Trophoblast cell (in vitro differentiated cells and primary cell): ENCODE measurements around the gene TPM2.

Experiments used
- DNase-seq, 2 donors: peaks; one replicate each; pipeline ENCODE4 v3.0.0-alpha.2; 2016
- H2AFZ ChIP-seq: 2 replicates; pipeline ENCODE4 v1.6.1; 2013; ENCODE audit warnings: low read length, moderate library complexity, mild to moderate bottlenecking; ENCODE audit not compliant: insufficient read depth, poor library complexity
- H2AK5ac ChIP-seq: 2 replicates; pipeline ENCODE4 v1.6.1; 2013; ENCODE audit warnings: mild to moderate bottlenecking, low read length
- H2BK120ac ChIP-seq: 2 replicates; pipeline ENCODE4 v1.6.1; 2013; ENCODE audit warnings: low read length, mild to moderate bottlenecking, moderate library complexity; ENCODE audit not compliant: insufficient read depth, poor library complexity
- H2BK12ac ChIP-seq: 2 replicates; pipeline ENCODE4 v1.6.1; 2013; ENCODE audit warnings: mild to moderate bottlenecking, low read length, moderate library complexity
- H2BK5ac ChIP-seq: 2 replicates; pipeline ENCODE4 v1.6.1; 2013; ENCODE audit warnings: low read length, low read depth, moderate library complexity, mild to moderate bottlenecking; ENCODE audit not compliant: poor library complexity
- H3K14ac ChIP-seq: 2 replicates; pipeline ENCODE4 v1.6.1; 2013; ENCODE audit warnings: mild to moderate bottlenecking, low read length
- H3K18ac ChIP-seq: 2 replicates; pipeline ENCODE4 v1.6.1; 2013; ENCODE audit warnings: mild to moderate bottlenecking, low read length
- H3K23ac ChIP-seq: 2 replicates; pipeline ENCODE4 v1.6.1; 2013; ENCODE audit warnings: low read length
- H3K27ac ChIP-seq: 2 replicates; pipeline ENCODE4 v1.5.1; 2013; ENCODE audit warnings: low read depth, mild to moderate bottlenecking, inconsistent platforms, low read length, moderate library complexity
- H3K27me3 ChIP-seq: 2 replicates; pipeline ENCODE4 v1.6.1; 2013; ENCODE audit warnings: inconsistent platforms, mild to moderate bottlenecking, low read length, moderate library complexity; ENCODE audit not compliant: insufficient read depth
- H3K36me3 ChIP-seq, 2 experiments: 1 replicate in 1 of 2; 2 replicates in 1 of 2; pipeline ENCODE4 v1.6.1; 2013; ENCODE audit warnings: low read length in 2 of 2, mild to moderate bottlenecking in 2 of 2, moderate library complexity in 1 of 2; ENCODE audit not compliant: insufficient read depth in 2 of 2, control insufficient read depth in 1 of 2
- H3K4ac ChIP-seq: 2 replicates; pipeline ENCODE4 v1.6.1; 2013; ENCODE audit warnings: low read depth, mild to moderate bottlenecking, low read length, moderate library complexity
- H3K4me1 ChIP-seq, 2 experiments: 1 replicate in 1 of 2; 2 replicates in 1 of 2; pipeline ENCODE4 v1.6.1; 2013; ENCODE audit warnings: low read length in 2 of 2, mild to moderate bottlenecking in 2 of 2, moderate library complexity in 1 of 2; ENCODE audit not compliant: insufficient read depth in 2 of 2, control insufficient read depth in 1 of 2
- H3K4me2 ChIP-seq: 2 replicates; pipeline ENCODE4 v1.6.1; 2013; ENCODE audit warnings: inconsistent platforms, mild to moderate bottlenecking, low read length, moderate library complexity
- H3K4me3 ChIP-seq: 2 replicates; pipeline ENCODE4 v1.5.1; 2013; ENCODE audit warnings: mild to moderate bottlenecking, low read depth, low read length, inconsistent platforms
- H3K79me1 ChIP-seq: one replicate; pipeline ENCODE4 v1.6.1; 2013; ENCODE audit warnings: low read length
- H3K79me2 ChIP-seq: 2 replicates; pipeline ENCODE4 v1.6.1; 2013; ENCODE audit warnings: low read length, mild to moderate bottlenecking; ENCODE audit not compliant: control insufficient read depth, insufficient read depth, poor library complexity
- H3K9ac ChIP-seq: 2 replicates; pipeline ENCODE4 v1.6.1; 2013; ENCODE audit warnings: mild to moderate bottlenecking, low read length
- H3K9me3 ChIP-seq: 2 replicates; pipeline ENCODE4 v1.6.1; 2013; ENCODE audit warnings: low read depth, mild to moderate bottlenecking, control low read depth, inconsistent platforms, low read length; ENCODE audit not compliant: insufficient read depth
- H4K12ac ChIP-seq: 2 replicates; pipeline ENCODE4 v1.6.1; 2013; ENCODE audit warnings: low read depth, mild to moderate bottlenecking, low read length, moderate library complexity
- H4K8ac ChIP-seq: 2 replicates; pipeline ENCODE4 v1.6.1; 2013; ENCODE audit warnings: low read depth, mild to moderate bottlenecking, low read length, moderate library complexity
- H4K91ac ChIP-seq: one replicate; pipeline ENCODE4 v1.6.1; 2013; ENCODE audit warnings: low read depth, mild to moderate bottlenecking, low read length, moderate library complexity
- WGBS: extraction: QIAGEN DNeasy Blood & Tissue Kit; methylation state at CpG from one replicate; pipeline ENCODE4 v1.1.7; 2013; ENCODE audit warnings: missing lambda C conversion rate; ENCODE audit not compliant: insufficient read length, insufficient coverage; ENCODE audit errors: extremely low coverage; 5-methylcytosine and 5-hydroxymethylcytosine counted together

The TPM2 gene

GRCh38 chr9:35673132-35674024, 16.3 kb downstream of the TPM2 start, which contains the start of gene CA9:
Gene CA9, plus strand, starts transcription at chr9:35673928. Its CDS starts 32 bp downstream, at chr9:35673960.
- H4K12ac ChIP-seq, result no peak within 1 kb of the TSS
- no peak within 1 kb of the TSS for H2BK120ac ChIP-seq
- WGBS, result no CpG with 5 or more reads among the region's 10 CpGs

GRCh38 chr9:35669331-35670145, 20.2 kb downstream of the TPM2 start:
- no peak overlapping the region for H4K8ac ChIP-seq
- H3K27me3 ChIP-seq, result peaks cover 3% of the 10 kb centered on the region
- WGBS, result no CpG with 5 or more reads among the region's 6 CpGs
- no peak overlapping the region for H3K14ac ChIP-seq
- no peak overlapping the region for H3K9ac ChIP-seq
- no peak overlapping the region for H3K4me3 ChIP-seq
- no peak overlapping the region for H3K23ac ChIP-seq
- no peak overlapping the region for H4K12ac ChIP-seq
- no peak overlapping the region for H3K4me2 ChIP-seq
- no peak overlapping the region for H3K18ac ChIP-seq
- H2BK5ac ChIP-seq, result no peak overlapping the region
- H3K4ac ChIP-seq, result no peak overlapping the region
- peaks cover 4% of the 10 kb centered on the region for H3K79me2 ChIP-seq
- H2BK12ac ChIP-seq, result no peak overlapping the region
- H3K9me3 ChIP-seq, result peaks cover 2% of the 10 kb centered on the region
- no peak overlapping the region for H2BK120ac ChIP-seq
- H2AFZ ChIP-seq, result no peak overlapping the region
- peaks cover 4% of the 10 kb centered on the region for H3K79me1 ChIP-seq
- H2AK5ac ChIP-seq, result no peak overlapping the region
- no peak overlapping the region for H4K91ac ChIP-seq
- H3K27ac ChIP-seq, result no peak overlapping the region
- no peaks in the 10 kb centered on the region for H3K36me3 ChIP-seq
- DNase-seq, result no peak
- H3K4me1 ChIP-seq, result peaks cover 3 to 10% of the 10 kb centered on the region in 2 experiments

More at GRCh38 chr9:35673132-35674024, 16.3 kb downstream of the TPM2 start, which contains the start of gene CA9:
- peaks cover 5 to 15% of the 10 kb centered on the region in 2 experiments for H3K4me1 ChIP-seq
- no peak within 1 kb of the TSS for H3K23ac ChIP-seq
- H3K36me3 ChIP-seq, result no peaks in the 10 kb centered on the region
- no peak within 1 kb of the TSS for H2BK12ac ChIP-seq
- H2AK5ac ChIP-seq, result no peak within 1 kb of the TSS
- H3K27me3 ChIP-seq, result peaks cover 3% of the 10 kb centered on the region
- H3K18ac ChIP-seq, result no peak within 1 kb of the TSS
- no peak within 1 kb of the TSS for H3K14ac ChIP-seq
- no peak within 1 kb of the TSS for H3K27ac ChIP-seq
- H3K9ac ChIP-seq, result no peak within 1 kb of the TSS
- no peak for DNase-seq
- no peak within 1 kb of the TSS for H2BK5ac ChIP-seq
- H3K4me2 ChIP-seq, result no peak within 1 kb of the TSS
- peaks cover 3% of the 10 kb centered on the region for H3K79me1 ChIP-seq
- no peaks in the 10 kb centered on the region for H3K79me2 ChIP-seq
- no peak within 1 kb of the TSS for H4K8ac ChIP-seq
- no peak within 1 kb of the TSS for H3K4ac ChIP-seq
- no peak within 1 kb of the TSS for H3K4me3 ChIP-seq
- no peak within 1 kb of the TSS for H4K91ac ChIP-seq
- H2AFZ ChIP-seq, result no peak within 1 kb of the TSS
- H3K9me3 ChIP-seq, result no peaks in the 10 kb centered on the region

DNA sequence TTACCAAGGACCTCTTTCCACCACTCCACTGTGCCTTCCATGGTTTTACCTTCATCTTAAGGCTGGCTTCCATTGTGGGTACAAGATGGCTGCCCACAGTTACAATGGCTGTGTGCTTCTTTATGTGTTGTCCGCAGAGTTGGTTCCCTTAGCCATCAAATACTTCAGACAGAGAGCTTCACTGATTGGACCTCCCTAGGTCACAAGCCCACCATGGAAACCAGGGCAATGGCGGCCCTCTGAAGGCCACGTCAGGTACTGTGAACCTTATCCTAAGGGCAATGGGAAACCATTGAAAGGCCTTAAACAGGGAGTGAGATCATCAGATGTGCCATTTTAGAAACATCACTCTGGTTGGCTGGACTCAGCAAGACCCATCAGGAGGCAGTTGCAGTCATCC, 21.8 kb downstream of the TPM2 start:
- Histone ChIP-seq H4K8ac (no peak overlapping the region), H3K18ac (no peak overlapping the region), H3K4me2 (no peak overlapping the region), H2BK5ac (no peak overlapping the region), H3K14ac (no peak overlapping the region), H4K12ac (no peak overlapping the region), H3K79me2 (peaks cover 5% of the 10 kb centered on the region), H2AFZ (no peak overlapping the region), H3K27me3 (no peaks in the 10 kb centered on the region), H3K9me3 (peaks cover 2% of the 10 kb centered on the region), H3K4ac (no peak overlapping the region), H2BK12ac (no peak overlapping the region), H2BK120ac (no peak overlapping the region), H3K4me3 (no peak overlapping the region), H4K91ac (no peak overlapping the region), H3K4me1 (peaks cover 17% of the 10 kb centered on the region in 2 experiments), H3K36me3 (no peaks in the 10 kb centered on the region), H3K27ac (no peak overlapping the region), H3K9ac (no peak overlapping the region), H2AK5ac (no peak overlapping the region), H3K79me1 (peaks cover 6% of the 10 kb centered on the region), H3K23ac (no peak overlapping the region)
- DNase-seq, result no peak
- no CpG with 5 or more reads among the region's 3 CpGs for WGBS

- Histone ChIP-seq H3K4me3 (no peak overlapping the region), H2BK12ac (no peak overlapping the region), H2BK120ac (no peak overlapping the region), H4K12ac (no peak overlapping the region), H3K27ac (no peak overlapping the region), H2AFZ (no peak overlapping the region), H3K36me3 (peaks cover 5 to 7% of the 10 kb centered on the region in 2 experiments), H3K9me3 (peaks cover 2% of the 10 kb centered on the region), H2BK5ac (no peak overlapping the region), H3K79me2 (peaks cover 5% of the 10 kb centered on the region), H3K9ac (no peak overlapping the region), H3K4me2 (no peak overlapping the region), H3K4ac (no peak overlapping the region), H3K79me1 (peaks cover 6% of the 10 kb centered on the region), H4K8ac (no peak overlapping the region), H2AK5ac (no peak overlapping the region), H4K91ac (no peak overlapping the region), H3K23ac (no peak overlapping the region), H3K4me1 (peaks cover 17 to 23% of the 10 kb centered on the region in 2 experiments), H3K18ac (no peak overlapping the region), H3K27me3 (no peaks in the 10 kb centered on the region), H3K14ac (no peak overlapping the region)
- no peak for DNase-seq
- no CpG with 5 or more reads among the region's 5 CpGs for WGBS
These were observed 23.2 kb downstream of the TPM2 start for GRCh38 chr9:35666549-35666948.
